Ascending aorta (tissue), 2 donors: ENCODE data around the gene MAML1. TPM values are rescaled to one million over a fixed set of nuclear protein-coding genes. Genes with fewer than 3 reads are reported as not detected.

ENCODE experiments used
- DNase-seq, 2 donors: peaks; one replicate each; pipeline ENCODE4 v3.0.0-alpha.2; 2019; ENCODE audit warnings: low spot score in 2 of 2
- H3K27ac ChIP-seq, 2 donors: fragments of 200-600 bp; sonication (generic); one replicate each; pipeline ENCODE4 v1.5.1; 2016 to 2017; ENCODE audit warnings: mild to moderate bottlenecking in 1 of 2
- H3K27me3 ChIP-seq: fragments of 200-600 bp; sonication (generic); one replicate; pipeline ENCODE4 v1.5.1; 2017
- H3K36me3 ChIP-seq, 2 donors: fragments of 200-600 bp; sonication (generic); one replicate each; pipeline ENCODE4 v1.5.1; 2016
- H3K4me1 ChIP-seq, 2 donors: fragments of 200-600 bp; sonication (generic); one replicate each; pipeline ENCODE4 v1.5.1; 2016 to 2017; ENCODE audit warnings: mild to moderate bottlenecking in 1 of 2
- H3K4me3 ChIP-seq, 2 donors: fragments of 200-600 bp; sonication (generic); one replicate each; pipeline ENCODE4 v1.5.1; 2016 to 2017; ENCODE audit warnings: mild to moderate bottlenecking in 1 of 2
- H3K9me3 ChIP-seq, 2 donors: fragments of 200-600 bp; sonication (generic); one replicate each; pipeline ENCODE4 v1.5.1; 2016
- intact Hi-C: fragments of 100-400 bp; cut with DNase I; formaldehyde crosslinking; loops from one replicate; pipeline ENCODE4 v1.15.1; 2023
- total RNA-seq: library from RNA; depleted of rRNA; stranded (reverse); fragments of >200 nt; gene quantifications from one replicate; pipeline ENCODE4 v1.1.0, GENCODE V29; 2016
- TF ChIP-seq, protein P1 (sequence below), 3 experiments: fragments of 200-600 bp in 2 of 3; fragments of 450-650 bp in 1 of 3; sonication (generic) in 2 of 3; IDR thresholded peaks; one replicate each; pipeline ENCODE4 v1.5.1; 2016 to 2019; ENCODE audit warnings: antibody characterized with exemption in 3 of 3, mild to moderate bottlenecking in 1 of 3, moderate library complexity in 1 of 3

MAML1 gene
- total RNA-seq, 1 donor from 2014 or later, result 42.6 TPM

DNA sequence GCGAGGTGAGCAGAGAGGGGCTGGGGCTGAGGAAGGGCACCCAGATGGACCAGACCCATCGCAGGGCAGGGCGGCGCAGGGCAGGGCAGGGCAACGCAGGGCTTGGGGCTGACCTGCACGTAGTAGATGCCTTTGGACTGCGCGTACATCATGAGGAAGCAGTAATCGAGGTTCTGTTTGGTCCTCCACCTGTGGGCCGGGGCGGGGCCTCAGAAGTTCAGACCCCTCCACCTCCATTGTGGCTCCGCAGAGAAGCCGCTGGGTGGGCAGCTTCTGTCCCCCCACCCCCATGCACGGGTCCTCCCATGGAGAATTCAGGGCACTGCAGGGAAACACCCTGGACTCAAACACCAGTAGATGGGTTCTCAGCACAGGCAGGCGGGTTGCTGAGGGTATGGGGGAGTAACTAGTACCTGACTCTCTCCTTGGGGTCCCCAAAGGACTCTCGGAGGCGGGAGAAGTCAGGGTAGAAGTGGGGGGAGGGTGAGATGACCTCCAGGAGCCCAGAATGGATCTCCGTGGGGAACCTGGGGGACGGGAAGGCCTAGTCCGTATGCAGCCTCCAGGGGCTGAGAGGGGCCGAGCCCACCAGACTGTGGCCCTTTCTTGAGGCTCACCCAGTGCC lies 67.6 kb downstream of the MAML1 start:
- peaks cover 34 to 43% of the 10 kb centered on the region in 2 donors for H3K36me3 ChIP-seq
- H3K4me3 ChIP-seq, result no peak overlapping the region
- H3K27ac ChIP-seq, result no peak overlapping the region
- TF ChIP-seq, protein P1, sequence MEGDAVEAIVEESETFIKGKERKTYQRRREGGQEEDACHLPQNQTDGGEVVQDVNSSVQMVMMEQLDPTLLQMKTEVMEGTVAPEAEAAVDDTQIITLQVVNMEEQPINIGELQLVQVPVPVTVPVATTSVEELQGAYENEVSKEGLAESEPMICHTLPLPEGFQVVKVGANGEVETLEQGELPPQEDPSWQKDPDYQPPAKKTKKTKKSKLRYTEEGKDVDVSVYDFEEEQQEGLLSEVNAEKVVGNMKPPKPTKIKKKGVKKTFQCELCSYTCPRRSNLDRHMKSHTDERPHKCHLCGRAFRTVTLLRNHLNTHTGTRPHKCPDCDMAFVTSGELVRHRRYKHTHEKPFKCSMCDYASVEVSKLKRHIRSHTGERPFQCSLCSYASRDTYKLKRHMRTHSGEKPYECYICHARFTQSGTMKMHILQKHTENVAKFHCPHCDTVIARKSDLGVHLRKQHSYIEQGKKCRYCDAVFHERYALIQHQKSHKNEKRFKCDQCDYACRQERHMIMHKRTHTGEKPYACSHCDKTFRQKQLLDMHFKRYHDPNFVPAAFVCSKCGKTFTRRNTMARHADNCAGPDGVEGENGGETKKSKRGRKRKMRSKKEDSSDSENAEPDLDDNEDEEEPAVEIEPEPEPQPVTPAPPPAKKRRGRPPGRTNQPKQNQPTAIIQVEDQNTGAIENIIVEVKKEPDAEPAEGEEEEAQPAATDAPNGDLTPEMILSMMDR (IDR thresholded peaks at IDR 0.05), result no peak
- peaks cover 16 to 24% of the 10 kb centered on the region in 2 donors for H3K4me1 ChIP-seq
- intact Hi-C loops, result no loop called here
- H3K9me3 ChIP-seq, result no peaks in the 10 kb centered on the region
- DNase-seq, result no peak
- H3K27me3 ChIP-seq, result no peaks in the 10 kb centered on the region

DNA sequence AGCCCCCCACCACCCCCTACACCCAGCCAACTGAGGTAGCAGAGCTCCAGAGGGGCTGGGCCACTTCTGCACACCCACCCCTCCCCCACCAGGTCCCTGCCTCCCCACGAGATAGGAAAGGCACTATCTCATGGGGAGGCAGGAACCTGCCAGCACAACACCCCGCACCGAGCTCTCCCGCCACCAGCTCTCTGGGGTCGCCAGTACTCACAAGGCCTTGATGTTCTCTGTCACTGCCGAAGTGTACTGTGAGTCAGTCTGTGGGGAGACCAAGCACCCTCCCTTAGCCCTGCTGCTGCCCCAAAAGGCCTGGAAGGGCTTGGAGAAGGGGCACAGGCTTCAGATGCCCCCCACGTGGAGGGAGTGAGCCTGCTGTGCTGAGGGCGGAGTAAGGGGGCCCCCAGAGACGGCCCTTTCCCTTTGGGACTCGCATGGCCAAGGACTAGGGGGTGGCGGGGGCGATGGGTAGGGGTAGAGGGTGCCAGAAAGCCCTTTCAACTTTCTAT lies 68.1 kb downstream of the MAML1 start:
- no peaks in the 10 kb centered on the region for H3K9me3 ChIP-seq
- no peaks in the 10 kb centered on the region for H3K27me3 ChIP-seq
- H3K36me3 ChIP-seq, result peaks cover 34 to 43% of the 10 kb centered on the region in 2 donors
- no peak overlapping the region for H3K4me3 ChIP-seq
- peaks cover 13 to 26% of the 10 kb centered on the region in 2 donors for H3K4me1 ChIP-seq
- H3K27ac ChIP-seq, result no peak overlapping the region
- DNase-seq, result no peak
- intact Hi-C loops, result no loop called here
- TF ChIP-seq, protein P1 (IDR thresholded peaks at IDR 0.05), result no peak

DNA sequence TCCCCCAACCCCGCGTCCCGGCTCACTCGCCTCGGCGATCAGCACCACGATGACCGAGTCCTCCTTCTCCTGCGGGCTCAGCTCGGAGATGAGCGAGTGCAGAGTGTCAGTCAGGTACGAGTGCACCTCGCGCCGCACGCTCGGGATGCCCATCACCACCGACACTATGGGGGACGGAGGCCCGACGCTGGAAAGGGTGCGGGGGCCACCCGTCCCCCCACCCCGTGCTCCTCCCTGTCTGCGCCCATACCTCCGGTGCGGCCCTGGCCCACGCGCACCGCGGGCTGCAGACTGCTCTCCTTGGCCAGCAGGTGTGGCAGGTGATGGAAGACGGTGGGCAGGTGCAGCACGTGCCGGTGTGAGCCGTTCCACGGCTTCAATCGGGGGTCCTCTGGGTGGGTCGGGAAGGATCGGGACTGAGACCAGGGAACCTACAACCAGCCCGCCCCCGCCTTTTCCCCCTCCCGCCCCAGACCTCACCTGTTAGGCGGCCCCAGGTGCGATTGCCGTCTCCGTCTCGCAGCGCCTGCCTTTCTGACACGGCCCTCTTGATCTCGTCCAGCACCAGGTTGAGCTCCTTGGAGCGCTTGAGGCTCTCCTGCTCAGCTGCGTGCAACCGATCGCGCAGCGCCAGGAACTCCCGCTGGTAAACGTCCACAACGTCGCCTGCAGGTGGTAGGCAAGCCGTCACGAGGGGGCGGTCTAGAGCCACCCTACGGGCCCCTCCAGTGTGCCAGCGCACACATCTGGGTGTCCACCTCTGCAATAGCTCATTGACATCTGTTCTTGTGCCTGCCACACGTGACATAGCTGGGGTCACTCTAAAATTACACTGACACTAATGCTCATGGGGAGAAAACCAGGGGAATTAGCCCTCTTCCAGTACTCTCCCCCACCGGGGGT lies 68.9 kb downstream of the MAML1 start:
- no peaks in the 10 kb centered on the region for H3K27me3 ChIP-seq
- intact Hi-C loops, result no loop called here
- peaks cover 12 to 24% of the 10 kb centered on the region in 2 donors for H3K4me1 ChIP-seq
- no peaks in the 10 kb centered on the region for H3K9me3 ChIP-seq
- TF ChIP-seq, protein P1 (IDR thresholded peaks at IDR 0.05), result peak; percentile 60 to 68 (median 61)
- peak in 1 of 2 donors; percentile 68 for DNase-seq
- H3K4me3 ChIP-seq, result no peak overlapping the region
- H3K36me3 ChIP-seq, result peaks cover 34 to 43% of the 10 kb centered on the region in 2 donors
- no peak overlapping the region for H3K27ac ChIP-seq

GRCh38 chr5:179802207-179802883 lies 69.7 kb downstream of the MAML1 start:
- H3K4me1 ChIP-seq, result peaks cover 10 to 21% of the 10 kb centered on the region in 2 donors

More at GRCh38 chr5:179802207-179802883, 69.7 kb downstream of the MAML1 start:
- H3K36me3 ChIP-seq, result peaks cover 34 to 41% of the 10 kb centered on the region in 2 donors
- H3K27me3 ChIP-seq, result no peaks in the 10 kb centered on the region
- H3K4me3 ChIP-seq, result no peak overlapping the region
- TF ChIP-seq, protein P1 (IDR thresholded peaks at IDR 0.05), result no peak
- intact Hi-C loops, result no loop called here
- H3K27ac ChIP-seq, result no peak overlapping the region
- no peaks in the 10 kb centered on the region for H3K9me3 ChIP-seq
- DNase-seq, result no peak
